Activated CD4-positive, alpha-beta T cell treated with anti-CD3 and anti-CD28 coated beads, Interleukin-2, amount 50 U/mL, for 4 hours (primary cell): ENCODE results near the gene ST8SIA5.

Experiments used
- DNase-seq, 2 experiments: peaks; one replicate each; pipeline ENCODE4 v3.0.0-alpha.2; 2020

ST8SIA5 gene

GRCh38 chr18:46622999-46623398 is 133.9 kb downstream of the ST8SIA5 start:
- DNase-seq = no peak

GRCh38 chr18:46622451-46622850 is 134.4 kb downstream of the ST8SIA5 start:
- DNase-seq = no peak

- no peak for DNase-seq
Measured at GRCh38 chr18:46621871-46622270, 135.0 kb downstream of the ST8SIA5 start.

GRCh38 chr18:46621111-46621766 is 135.6 kb downstream of the ST8SIA5 start:
- no peak for DNase-seq

GRCh38 chr18:46619559-46619958 is 137.3 kb downstream of the ST8SIA5 start:
- DNase-seq = no peak
